HL-60/S4 treated with retinoic acid at 250 ng/mL for 4 days and 3 days (cell line): ENCODE results near the gene CA10.

Experiments used
- in situ Hi-C: fragments of 300-500 bp; cut with MboI; formaldehyde crosslinking; loops from 2 replicates; pipeline ENCODE4 v1.7.0; 2022; ENCODE audit warnings: low sequenced_read_pairs

CA10 gene

GRCh38 chr17:51778842-51779241 is 379.7 kb downstream of the CA10 start:
- in situ Hi-C loops = no loop called here

- in situ Hi-C loops = no loop called here
Observed at GRCh38 chr17:51770027-51770759, 388.3 kb downstream of the CA10 start.

GRCh38 chr17:51769231-51769630 is 389.3 kb downstream of the CA10 start:
- in situ Hi-C loops = no loop called here

- in situ Hi-C loops = no loop called here
Observed at GRCh38 chr17:51768706-51769105, 389.8 kb downstream of the CA10 start.

GRCh38 chr17:51767287-51767686 is 391.2 kb downstream of the CA10 start:
- in situ Hi-C loops = no loop called here

- in situ Hi-C loops = no loop called here
Observed at GRCh38 chr17:51765282-51766135, 393.0 kb downstream of the CA10 start.

GRCh38 chr17:51764387-51764971 is 394.0 kb downstream of the CA10 start:
- in situ Hi-C loops = no loop called here

GRCh38 chr17:51763058-51763457 is 395.5 kb downstream of the CA10 start:
- in situ Hi-C loops = no loop called here

- in situ Hi-C loops = no loop called here
Observed at GRCh38 chr17:51761105-51761504, 397.4 kb downstream of the CA10 start.

- in situ Hi-C loops = no loop called here
Observed at GRCh38 chr17:51759260-51759659, 399.3 kb downstream of the CA10 start.

- in situ Hi-C loops = no loop called here
Observed at GRCh38 chr17:51751072-51751471, 407.4 kb downstream of the CA10 start.

- in situ Hi-C loops = no loop called here
Observed at GRCh38 chr17:51748749-51749604, 409.5 kb downstream of the CA10 start.

GRCh38 chr17:51746421-51746820 is 412.1 kb downstream of the CA10 start:
- in situ Hi-C loops = no loop called here

GRCh38 chr17:51745993-51746392 is 412.5 kb downstream of the CA10 start:
- in situ Hi-C loops = no loop called here

GRCh38 chr17:51743477-51743876 is 415.0 kb downstream of the CA10 start:
- in situ Hi-C loops = no loop called here

- in situ Hi-C loops = no loop called here
Observed at GRCh38 chr17:51742571-51742970, 415.9 kb downstream of the CA10 start.

GRCh38 chr17:51741458-51741857 is 417.1 kb downstream of the CA10 start:
- in situ Hi-C loops = no loop called here

GRCh38 chr17:51740531-51740930 is 418.0 kb downstream of the CA10 start:
- in situ Hi-C loops = no loop called here

GRCh38 chr17:51739245-51739886 is 419.1 kb downstream of the CA10 start:
- in situ Hi-C loops = no loop called here

- in situ Hi-C loops = no loop called here
Observed at GRCh38 chr17:51736356-51736755, 422.2 kb downstream of the CA10 start.
